Measurements from ENCODE around the gene LYPLA2. TPM values are rescaled to one million over a fixed set of nuclear protein-coding genes. Genes with fewer than 3 reads are reported as not detected.

LYPLA2 gene
- total and polyA plus RNA-seq, 2 of the 4 experiments (the other 2 are of a cell fraction), result 44.3 to 78.6 TPM

- TF ChIP-seq SMC3 (IDR thresholded peaks at IDR 0.05; ENCODE audit: low read depth, low read length) (no peak), FOS (IDR thresholded peaks at IDR 0.05; ENCODE audit: low read depth, low read length) (no peak), POLR2A (IDR thresholded peaks at IDR 0.05; ENCODE audit: low read depth, low read length) (peak; percentile 53; the same call in 1 of the 2 replicates), RAD21 (IDR thresholded peaks at IDR 0.05; ENCODE audit: low read length) (no peak)
Observed at GRCh38 chr1:23800400-23801337, 9.7 kb downstream of the LYPLA2 start, which contains the start of gene GALE (continued).

- no peaks in the 10 kb centered on the region for H3K9me3 ChIP-seq (ENCODE audit: control insufficient read depth, insufficient read depth, low read length)
- 18% methylated on average over 7 of the region's 19 CpGs; no CpG with 5 or more reads in 1 of the 2 experiments for WGBS, 2 experiments (ENCODE audit: extremely low coverage in 2 of 2, insufficient read length in 1 of 2)
- ChIA-PET CTCF (no interaction called here), POLR2A (ENCODE audit: unreplicated experiment) (no interaction called here)
- no peak overlapping the region for H3K18ac ChIP-seq (ENCODE audit: low read depth, low read length)
- peak overlapping the region; percentile 63 to 93 for H4K8ac ChIP-seq (ENCODE audit: low read depth in 2 of 2, low read length in 2 of 2)
- H2AK9ac ChIP-seq (replicated peaks; ENCODE audit: low read depth, low read length, poor library complexity), result peak overlapping the region; percentile 98
- no peak overlapping the region for H4K5ac ChIP-seq (ENCODE audit: low read depth, low read length)
- intact Hi-C loops (cut with micrococcal nuclease) (no loop called here), in situ Hi-C loops (cut with MboI; ENCODE audit: low sequenced_read_pairs) (no loop called here), dilution Hi-C loops (cut with HindIII; ENCODE audit: low sequenced_read_pairs, unreplicated experiment) (no loop called here)
- H3K27me3 ChIP-seq (ENCODE audit: control insufficient read depth, insufficient read depth, low read length), result no peaks in the 10 kb centered on the region
- BruUV-seq (replicated peaks), result no TSS peak
- H2BK120ac ChIP-seq (ENCODE audit: low read depth, low read length), result no peak overlapping the region
- peak overlapping the region; percentile 81 for H3K4me2 ChIP-seq (ENCODE audit: low read depth, low read length)
- H3K56ac ChIP-seq (ENCODE audit: extremely low read depth, insufficient read depth, low read length), result peak overlapping the region; percentile 73
- peaks cover 12% of the 10 kb centered on the region; the same call in 1 of the 2 replicates for H3K9me1 ChIP-seq (ENCODE audit: insufficient read depth, low read length)
- no peak for DNase-seq
- H3K4me1 ChIP-seq (ENCODE audit: control insufficient read depth, insufficient read depth, low read length), result peaks cover 7% of the 10 kb centered on the region; the same call in 1 of the 2 replicates
- H2BK20ac ChIP-seq (ENCODE audit: low read depth, low read length), result no peak overlapping the region
- H2BK15ac ChIP-seq (ENCODE audit: low read depth, low read length), result no peak overlapping the region
- peak overlapping the region; percentile 54 for H3K4me3 ChIP-seq (ENCODE audit: insufficient read depth, low read depth, low read length)
- TF ChIP-seq CHD1 (IDR thresholded peaks at IDR 0.05; ENCODE audit: low read depth, low read length) (no peak), RCOR1 (IDR thresholded peaks at IDR 0.05; ENCODE audit: insufficient replicate concordance, low read length) (no peak), MAZ (IDR thresholded peaks at IDR 0.05; ENCODE audit: borderline replicate concordance, low read depth, low read length) (no peak), RFX5 (IDR thresholded peaks at IDR 0.05; ENCODE audit: low read depth, low read length) (no peak), CEBPB (IDR thresholded peaks at IDR 0.05; ENCODE audit: low read depth, low read length) (peak; percentile 51), FOS (IDR thresholded peaks at IDR 0.05; ENCODE audit: low read depth, low read length) (no peak), ELK1 (IDR thresholded peaks at IDR 0.05; ENCODE audit: borderline replicate concordance, low read depth, low read length) (no peak)
- H3K23ac ChIP-seq (ENCODE audit: low read depth, low read length), result peak overlapping the region; percentile 91; the same call in 1 of the 2 replicates
- no peak overlapping the region for H4K91ac ChIP-seq (ENCODE audit: insufficient read depth, low read depth, low read length)
- H2AK5ac ChIP-seq (ENCODE audit: low read depth, low read length), result peak overlapping the region; percentile 75
- peak overlapping the region; percentile 54 for H3K9ac ChIP-seq (ENCODE audit: low read depth, low read length)
- peaks cover 21% of the 10 kb centered on the region for H3K36me3 ChIP-seq (ENCODE audit: control insufficient read depth, insufficient read depth, low read length)
- H2BK5ac ChIP-seq (ENCODE audit: low read depth, low read length, poor library complexity, severe bottlenecking), result no peak overlapping the region
- no peak for ATAC-seq (ENCODE audit: low read depth)
- H4K20me1 ChIP-seq (ENCODE audit: insufficient read depth, low read length), result no peaks in the 10 kb centered on the region
- H2AFZ ChIP-seq (replicated peaks; ENCODE audit: low read length, poor library complexity), result peak overlapping the region; percentile 94
- peaks cover 17 to 37% of the 10 kb centered on the region in 2 experiments for H3K79me1 ChIP-seq (ENCODE audit: low read depth in 1 of 2, low read length in 2 of 2)
- peak overlapping the region; percentile 86 for H3K4ac ChIP-seq (ENCODE audit: low read depth, low read length)
- peak overlapping the region; percentile 26 for H3K14ac ChIP-seq (replicated peaks; ENCODE audit: low read depth, low read length)
- peak overlapping the region; percentile 75; the same call in 1 of the 2 replicates for H3K27ac ChIP-seq (ENCODE audit: insufficient read depth, low read length)
Observed at GRCh38 chr1:23801338-23801748, 10.4 kb downstream of the LYPLA2 start.

All from IMR-90 (cell line).